Measurements from ENCODE around the gene TOMM34. TPM values are rescaled to one million over a fixed set of nuclear protein-coding genes. Genes with fewer than 3 reads are reported as not detected.

The TOMM34 gene
- total RNA-seq, 2 donors from 2014 or later = 39.4 to 50.8 TPM

GRCh38 chr20:44917399-44917798, 42.8 kb downstream of the TOMM34 start:
- Mint-ChIP-seq H3K9me3 (no peaks in the 10 kb centered on the region), H3K36me3 (peaks cover 19 to 34% of the 10 kb centered on the region in 2 donors), H3K27ac (no peak overlapping the region)
- DNase-seq (ENCODE audit: low spot score in 2 of 2) (no peak), ATAC-seq (no peak)

DNA sequence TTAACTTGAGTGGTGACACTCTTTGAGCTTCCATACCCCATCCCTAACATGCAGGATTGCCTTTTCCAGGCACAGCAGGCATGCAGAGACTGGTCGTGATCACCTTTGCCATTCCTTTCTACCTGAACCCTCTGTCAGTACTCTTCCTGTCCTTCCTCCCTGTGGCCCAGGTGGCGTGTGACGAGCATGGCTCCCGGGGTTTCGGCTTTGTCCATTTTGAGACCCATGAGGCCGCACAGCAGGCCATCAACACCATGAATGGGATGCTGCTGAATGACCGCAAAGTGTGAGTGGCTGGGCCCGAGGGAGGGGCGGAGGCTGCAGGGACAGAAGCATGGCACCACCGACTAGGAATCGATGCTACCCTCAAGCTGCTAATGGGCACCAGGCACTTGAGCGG, 43.6 kb downstream of the TOMM34 start:
- DNase-seq (ENCODE audit: low spot score in 2 of 2) (no peak), ATAC-seq (no peak)
- H3K36me3 Mint-ChIP-seq = peaks cover 20 to 37% of the 10 kb centered on the region in 2 donors
- no peaks in the 10 kb centered on the region for H3K9me3 Mint-ChIP-seq
- H3K27ac Mint-ChIP-seq = no peak overlapping the region

DNA sequence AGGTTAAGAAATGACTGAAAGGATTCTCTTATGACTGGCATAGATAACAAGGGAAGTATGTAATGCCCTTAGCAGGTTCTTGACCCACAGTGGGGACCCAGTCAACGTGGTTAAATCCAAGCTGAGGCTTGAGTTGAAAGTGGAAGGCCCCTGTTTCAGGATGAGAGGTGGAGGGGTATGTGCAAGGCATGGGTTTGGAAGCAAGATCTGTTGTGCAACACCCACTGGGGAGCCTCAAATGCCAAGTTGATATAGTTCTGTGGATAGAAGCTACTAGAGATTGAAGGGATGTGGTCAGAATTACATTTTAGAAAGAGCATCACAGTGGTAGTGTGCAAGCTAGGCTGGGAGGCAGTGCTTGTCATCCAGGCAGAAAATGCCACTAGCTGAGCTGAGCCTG, 45.3 kb downstream of the TOMM34 start:
- H3K9me3 Mint-ChIP-seq = no peaks in the 10 kb centered on the region
- H3K27ac Mint-ChIP-seq = peak overlapping the region; percentile 59 to 85
- ATAC-seq (peak; percentile 70 to 77), DNase-seq (ENCODE audit: low spot score in 2 of 2) (peak; percentile 33 to 63)
- peaks cover 20 to 37% of the 10 kb centered on the region in 2 donors for H3K36me3 Mint-ChIP-seq

DNA sequence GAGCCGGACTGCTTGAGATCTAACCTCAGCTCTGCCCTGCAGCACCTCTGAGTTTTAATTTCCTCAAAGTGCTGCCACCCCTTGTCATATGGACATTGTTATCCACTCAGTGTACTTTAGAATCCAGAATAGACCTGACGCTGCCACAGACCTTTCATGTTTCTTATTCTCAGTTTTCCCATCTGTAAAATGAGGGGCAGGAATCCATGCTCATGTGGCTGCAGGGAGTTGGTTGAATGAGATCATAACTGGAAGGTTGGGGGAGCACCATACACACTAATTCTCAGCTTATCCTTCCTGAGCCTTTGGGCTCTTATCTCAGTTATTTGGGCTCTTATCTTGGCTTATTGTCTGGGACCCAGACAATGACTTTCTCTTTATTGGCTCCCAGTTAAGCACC, 48.0 kb downstream of the TOMM34 start:
- H3K36me3 Mint-ChIP-seq = peaks cover 20 to 31% of the 10 kb centered on the region in 2 donors
- no peaks in the 10 kb centered on the region for H3K9me3 Mint-ChIP-seq
- DNase-seq (ENCODE audit: low spot score in 2 of 2) (no peak), ATAC-seq (no peak)
- H3K27ac Mint-ChIP-seq = no peak overlapping the region

DNA sequence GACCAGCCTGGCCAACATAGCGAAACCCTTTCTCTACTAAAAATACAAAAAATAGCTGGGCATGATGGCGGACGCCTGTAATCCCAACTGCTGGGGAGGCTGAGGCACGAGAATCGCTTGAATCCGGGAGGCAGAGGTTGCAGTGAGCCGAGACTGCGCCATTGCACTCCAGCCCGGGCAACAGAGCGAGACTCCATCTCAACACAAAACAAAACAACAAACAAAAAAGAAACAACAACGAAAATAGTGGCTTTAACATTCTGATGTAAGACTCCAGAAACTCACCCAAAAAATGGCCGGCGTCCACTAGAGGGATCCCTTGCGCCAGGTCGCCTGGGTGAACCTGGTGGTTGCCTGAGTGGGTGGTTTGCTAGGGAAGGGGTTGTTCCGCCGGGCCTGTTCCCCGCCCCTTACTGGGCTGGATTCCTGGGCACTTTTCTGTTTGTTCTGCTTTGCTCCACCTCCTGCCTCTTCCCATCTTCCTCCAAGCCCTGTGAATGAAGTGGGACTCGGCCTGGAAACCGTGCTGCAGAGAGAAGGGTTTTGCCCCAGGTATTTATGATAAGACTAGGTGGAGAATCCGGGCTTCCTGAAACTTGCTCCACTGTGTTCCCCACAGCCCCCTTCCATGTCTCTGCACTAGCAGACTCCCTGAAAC, 48.8 kb downstream of the TOMM34 start:
- H3K27ac Mint-ChIP-seq = no peak overlapping the region
- ATAC-seq = no peak
- H3K36me3 Mint-ChIP-seq = peaks cover 15 to 26% of the 10 kb centered on the region in 2 donors
- no peaks in the 10 kb centered on the region for H3K9me3 Mint-ChIP-seq
- peak; percentile 63 for DNase-seq (ENCODE audit: low spot score in 2 of 2)

- peak in 1 of 2 donors; percentile 8 for DNase-seq (ENCODE audit: low spot score in 2 of 2)
- Mint-ChIP-seq H3K9me3 (no peaks in the 10 kb centered on the region), H3K27ac (peak overlapping the region; percentile 91 to 92), H3K36me3 (peaks cover 13 to 25% of the 10 kb centered on the region in 2 donors)
- ATAC-seq = no peak
These were observed 49.4 kb downstream of the TOMM34 start for GRCh38 chr20:44910690-44911262.

GRCh38 chr20:44909872-44910689, 50.1 kb downstream of the TOMM34 start, which contains the start of gene PABPC1L:
Gene PABPC1L (plus strand): TSS chr20:44910060. CDS start chr20:44910144, 84 bp downstream.
- Mint-ChIP-seq H3K27ac (peak within 1 kb of the TSS; percentile 91 to 92), H3K9me3 (no peaks in the 10 kb centered on the region), H3K36me3 (peaks cover 13 to 23% of the 10 kb centered on the region in 2 donors)
- ATAC-seq = peak; percentile 87 to 90
- DNase-seq (ENCODE audit: low spot score in 2 of 2) = peak; percentile 77 to 82

GRCh38 chr20:44908987-44909871, 51.0 kb downstream of the TOMM34 start:
- ATAC-seq (no peak), DNase-seq (ENCODE audit: low spot score in 2 of 2) (no peak)
- H3K36me3 Mint-ChIP-seq = peaks cover 13 to 19% of the 10 kb centered on the region in 2 donors
- H3K27ac Mint-ChIP-seq = peak overlapping the region; percentile 74 to 92
- no peaks in the 10 kb centered on the region for H3K9me3 Mint-ChIP-seq

GRCh38 chr20:44904377-44904776, 55.8 kb downstream of the TOMM34 start:
- Mint-ChIP-seq H3K9me3 (no peaks in the 10 kb centered on the region), H3K36me3 (peaks cover 9 to 16% of the 10 kb centered on the region in 2 donors), H3K27ac (no peak overlapping the region)
- ATAC-seq (no peak), DNase-seq (ENCODE audit: low spot score in 2 of 2) (no peak)

DNA sequence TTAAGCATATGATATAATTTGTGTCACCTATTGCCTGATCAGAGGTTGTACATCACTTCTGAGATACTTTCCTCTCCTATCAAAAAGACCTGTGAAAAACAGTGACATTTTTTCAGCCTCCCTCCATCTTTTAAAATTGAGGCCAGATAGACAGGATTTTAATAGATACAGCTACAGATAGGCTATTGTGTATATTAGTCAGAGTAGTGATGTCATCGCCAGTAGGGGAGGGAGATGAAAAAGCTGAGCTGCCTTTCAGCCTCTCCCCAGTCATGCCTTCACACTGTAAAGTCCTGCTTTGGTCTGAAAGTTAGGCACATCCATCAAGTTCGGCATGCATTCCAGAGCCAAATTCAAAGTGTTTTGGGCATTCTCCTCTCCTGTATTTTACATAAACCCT, 58.2 kb downstream of the TOMM34 start:
- no peak overlapping the region for H3K27ac Mint-ChIP-seq
- ATAC-seq = no peak
- H3K36me3 Mint-ChIP-seq = peaks cover 9 to 29% of the 10 kb centered on the region in 2 donors
- no peak for DNase-seq (ENCODE audit: low spot score in 2 of 2)
- H3K9me3 Mint-ChIP-seq = no peaks in the 10 kb centered on the region

DNA sequence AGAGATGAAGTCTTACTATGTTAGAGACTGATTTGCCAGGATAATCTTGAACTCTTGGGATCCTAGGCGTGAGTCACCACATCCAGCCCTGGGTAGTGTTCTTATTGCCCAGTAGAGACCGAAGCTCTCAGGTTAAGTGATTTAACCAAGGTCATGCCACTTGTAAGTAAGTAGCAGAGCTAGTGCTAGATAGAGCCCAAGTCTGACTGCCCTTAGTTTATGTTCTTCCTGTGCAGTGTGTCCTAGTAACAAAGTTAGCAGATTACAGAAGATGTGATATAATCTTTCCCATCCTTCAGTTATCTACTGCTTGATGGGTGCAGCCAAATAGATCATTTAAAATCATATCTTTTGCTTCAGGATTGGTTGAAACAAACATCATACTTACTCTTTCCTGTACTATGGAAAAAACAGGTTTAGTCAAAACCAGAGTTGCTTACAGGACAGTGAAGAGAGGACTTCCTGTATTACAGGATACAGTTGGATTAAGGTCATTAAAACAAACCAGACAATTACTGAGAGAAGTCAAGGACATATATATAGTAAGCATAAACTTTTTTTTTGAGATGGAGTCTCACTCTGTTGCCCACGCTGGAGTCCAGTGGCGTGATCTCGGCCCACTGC, 59.9 kb downstream of the TOMM34 start:
- Mint-ChIP-seq H3K27ac (peak overlapping the region; percentile 87 to 93), H3K9me3 (no peaks in the 10 kb centered on the region), H3K36me3 (peaks cover 9 to 38% of the 10 kb centered on the region in 2 donors)
- ATAC-seq (peak; percentile 78 to 85), DNase-seq (ENCODE audit: low spot score in 2 of 2) (no peak)

DNA sequence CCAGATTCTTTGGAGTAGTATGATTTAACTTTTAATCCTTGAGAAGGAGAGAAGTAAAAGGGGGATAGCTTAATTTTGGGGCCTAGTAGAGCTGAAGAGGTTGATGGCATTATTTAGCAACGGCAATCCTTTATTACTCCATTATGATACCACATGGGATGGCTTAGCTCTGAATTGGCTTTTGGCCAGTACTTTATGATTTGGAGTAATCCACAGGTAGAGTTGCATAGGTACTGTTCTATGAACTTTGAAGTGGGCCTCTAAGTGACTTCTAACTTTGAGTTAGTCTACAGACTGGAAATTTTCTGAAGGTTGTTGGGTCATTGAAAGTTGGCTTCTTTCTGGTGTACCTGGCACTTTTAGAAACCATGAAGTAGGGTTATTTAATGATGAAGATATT, 63.1 kb downstream of the TOMM34 start:
- peaks cover 10 to 58% of the 10 kb centered on the region in 2 donors for H3K36me3 Mint-ChIP-seq
- H3K27ac Mint-ChIP-seq = peak overlapping the region; percentile 15 to 31
- ATAC-seq (no peak), DNase-seq (ENCODE audit: low spot score in 2 of 2) (no peak)
- H3K9me3 Mint-ChIP-seq = peaks cover 0 to 2% of the 10 kb centered on the region in 2 donors

DNA sequence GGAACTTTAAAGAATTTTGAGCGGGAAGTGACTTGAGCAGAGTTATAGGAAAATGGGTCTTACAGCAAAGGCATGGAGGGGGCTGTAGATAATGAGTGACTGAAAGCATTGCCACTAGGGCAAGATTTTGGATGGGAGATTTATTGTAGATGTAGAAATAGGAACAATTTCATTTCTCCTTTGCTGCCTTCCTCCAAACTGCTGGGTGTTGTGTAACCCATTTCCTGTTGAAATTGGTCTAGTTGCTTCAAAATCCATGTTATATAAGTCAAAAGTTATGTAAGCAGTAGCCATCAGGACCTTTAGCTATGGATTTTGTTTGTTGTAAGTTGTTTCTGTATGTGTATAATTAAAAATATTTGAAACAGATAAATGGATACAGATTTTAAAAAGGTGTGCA, 63.6 kb downstream of the TOMM34 start:
- Mint-ChIP-seq H3K9me3 (peaks cover 0 to 5% of the 10 kb centered on the region in 2 donors), H3K36me3 (peaks cover 9 to 63% of the 10 kb centered on the region in 2 donors), H3K27ac (no peak overlapping the region)
- no peak for DNase-seq (ENCODE audit: low spot score in 2 of 2)
- no peak for ATAC-seq

DNA sequence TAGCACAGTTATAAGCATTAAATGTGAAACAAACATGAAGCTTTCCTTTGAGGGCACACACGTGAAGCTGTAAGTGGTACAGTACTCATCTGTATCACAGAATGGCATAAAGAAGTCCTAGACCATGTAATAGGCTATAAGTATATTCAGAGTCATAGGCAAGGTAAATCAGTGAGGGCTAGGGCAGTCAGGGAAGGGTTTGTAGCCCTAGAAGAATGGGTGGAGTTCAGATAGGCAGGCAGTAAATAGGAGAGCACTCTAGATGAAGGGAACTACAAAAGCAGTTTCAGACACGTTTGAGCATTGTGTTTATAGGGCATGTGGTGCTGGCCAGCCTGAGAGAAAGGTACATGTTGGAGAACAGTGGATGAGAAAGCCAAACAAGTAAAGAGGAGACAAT, 65.2 kb downstream of the TOMM34 start:
- no peak for ATAC-seq
- H3K9me3 Mint-ChIP-seq = peaks cover 0 to 5% of the 10 kb centered on the region in 2 donors
- no peak for DNase-seq (ENCODE audit: low spot score in 2 of 2)
- H3K36me3 Mint-ChIP-seq = peaks cover 5 to 54% of the 10 kb centered on the region in 2 donors
- peak overlapping the region in 1 of 2 donors; percentile 23 for H3K27ac Mint-ChIP-seq

Data from activated naive CD4-positive, alpha-beta T cell treated with anti-CD3 and anti-CD28 coated beads, Interleukin-2, amount 50 U/mL, for 72 hours (primary cell).